Measurements from ENCODE around the gene PRKG1. TPM values are rescaled to one million over a fixed set of nuclear protein-coding genes. Genes with fewer than 3 reads are reported as not detected.

The PRKG1 gene
- total and polyA plus RNA-seq, 2 donors (not counting 1 experiment from before 2014, with no cell fraction given) = 45.8 to 71.8 TPM

- DNase-seq (ENCODE audit: low read depth in 2 of 2) = peak in 1 of 2 donors; percentile 27
- Histone ChIP-seq H3K36me3 (ENCODE audit: control insufficient read depth, insufficient read depth, low read length) (no peaks in the 10 kb centered on the region), H3K4me2 (ENCODE audit: extremely low read depth, insufficient read depth, low read length) (peak overlapping the region; percentile 79)
Observed at GRCh38 chr10:51073453-51074237, 642 bp upstream of the PRKG1 start.

GRCh38 chr10:51075043-51075872 is 971 bp downstream of the PRKG1 start:
- Histone ChIP-seq H3K36me3 (ENCODE audit: control insufficient read depth, insufficient read depth, low read length) (no peaks in the 10 kb centered on the region), H3K4me1 (ENCODE audit: control insufficient read depth, extremely low read depth, insufficient read depth, low read length) (no peaks in the 10 kb centered on the region), H3K9ac (ENCODE audit: insufficient read depth, low read length) (peak overlapping the region; percentile 57), H2AFZ (ENCODE audit: low read length) (peak overlapping the region; percentile 52), H3K27me3 (ENCODE audit: control insufficient read depth, insufficient read depth, low read length) (no peaks in the 10 kb centered on the region), H4K20me1 (ENCODE audit: control insufficient read depth, extremely low read depth, insufficient read depth, low read length) (no peaks in the 10 kb centered on the region), H3K79me2 (ENCODE audit: control insufficient read depth, insufficient read depth, low read length) (peaks cover 25% of the 10 kb centered on the region), H3K9me3 (ENCODE audit: control insufficient read depth, insufficient read depth, low read depth, low read length) (no peaks in the 10 kb centered on the region), H3K4me3 (replicated peaks in 1 of 4; ENCODE audit: control extremely low read depth in 1 of 4, insufficient read depth in 1 of 4, low read depth in 3 of 4, low read length in 4 of 4) (peak overlapping the region; percentile 76 to 84 (median 81)), H3K4me2 (ENCODE audit: extremely low read depth, insufficient read depth, low read length) (peak overlapping the region; percentile 92), H3K27ac (ENCODE audit: insufficient read depth, low read length) (peak overlapping the region; percentile 67)
- peak in 1 of 2 donors; percentile 8 for DNase-seq (ENCODE audit: low read depth in 2 of 2)
- TF ChIP-seq EZH2 (IDR thresholded peaks at IDR 0.05; ENCODE audit: low read length, missing control alignments) (no peak), CTCF (conservative IDR thresholded peaks at IDR 0.05 in 1 of 2, IDR thresholded peaks at IDR 0.05 in 1 of 2; ENCODE audit: low read depth in 1 of 2, low read length in 2 of 2) (no peak)

More at GRCh38 chr10:51073453-51074237, 642 bp upstream of the PRKG1 start:
- Histone ChIP-seq H2AFZ (ENCODE audit: low read length) (peak overlapping the region; percentile 47), H4K20me1 (ENCODE audit: control insufficient read depth, extremely low read depth, insufficient read depth, low read length) (no peaks in the 10 kb centered on the region), H3K4me3 (replicated peaks in 1 of 4; ENCODE audit: control extremely low read depth in 1 of 4, insufficient read depth in 1 of 4, low read depth in 3 of 4, low read length in 4 of 4) (peak overlapping the region; percentile 76 to 84 (median 81)), H3K4me1 (ENCODE audit: control insufficient read depth, extremely low read depth, insufficient read depth, low read length) (no peaks in the 10 kb centered on the region), H3K9ac (ENCODE audit: insufficient read depth, low read length) (peak overlapping the region; percentile 57), H3K9me3 (ENCODE audit: control insufficient read depth, insufficient read depth, low read depth, low read length) (no peaks in the 10 kb centered on the region), H3K27ac (ENCODE audit: insufficient read depth, low read length) (peak overlapping the region; percentile 67), H3K27me3 (ENCODE audit: control insufficient read depth, insufficient read depth, low read length) (no peaks in the 10 kb centered on the region), H3K79me2 (ENCODE audit: control insufficient read depth, insufficient read depth, low read length) (peaks cover 23% of the 10 kb centered on the region)
- TF ChIP-seq EZH2 (IDR thresholded peaks at IDR 0.05; ENCODE audit: low read length, missing control alignments) (no peak), CTCF (conservative IDR thresholded peaks at IDR 0.05 in 1 of 2, IDR thresholded peaks at IDR 0.05 in 1 of 2; ENCODE audit: low read depth in 1 of 2, low read length in 2 of 2) (no peak)

GRCh38 chr10:51075873-51076229 is 1.6 kb downstream of the PRKG1 start:
- Histone ChIP-seq H2AFZ (ENCODE audit: low read length) (no peak overlapping the region), H4K20me1 (ENCODE audit: control insufficient read depth, extremely low read depth, insufficient read depth, low read length) (no peaks in the 10 kb centered on the region), H3K9me3 (ENCODE audit: control insufficient read depth, insufficient read depth, low read depth, low read length) (no peaks in the 10 kb centered on the region), H3K4me3 (replicated peaks in 1 of 4; ENCODE audit: control extremely low read depth in 1 of 4, insufficient read depth in 1 of 4, low read depth in 3 of 4, low read length in 4 of 4) (peak overlapping the region; percentile 76 to 84 (median 81)), H3K9ac (ENCODE audit: insufficient read depth, low read length) (no peak overlapping the region), H3K4me1 (ENCODE audit: control insufficient read depth, extremely low read depth, insufficient read depth, low read length) (no peaks in the 10 kb centered on the region), H3K27me3 (ENCODE audit: control insufficient read depth, insufficient read depth, low read length) (no peaks in the 10 kb centered on the region), H3K27ac (ENCODE audit: insufficient read depth, low read length) (no peak overlapping the region), H3K4me2 (ENCODE audit: extremely low read depth, insufficient read depth, low read length) (peak overlapping the region; percentile 92), H3K79me2 (ENCODE audit: control insufficient read depth, insufficient read depth, low read length) (peaks cover 25% of the 10 kb centered on the region), H3K36me3 (ENCODE audit: control insufficient read depth, insufficient read depth, low read length) (peaks cover 1% of the 10 kb centered on the region)
- TF ChIP-seq CTCF (conservative IDR thresholded peaks at IDR 0.05 in 1 of 2, IDR thresholded peaks at IDR 0.05 in 1 of 2; ENCODE audit: low read depth in 1 of 2, low read length in 2 of 2) = no peak
- peak in 1 of 2 donors; percentile 24 for DNase-seq (ENCODE audit: low read depth in 2 of 2)
